ENCODE results near the gene PIP4K2A. TPM values are rescaled to one million over a fixed set of nuclear protein-coding genes. Genes with fewer than 3 reads are reported as not detected.
"Not testable (repeated sequence)": the region's sequence is repeated elsewhere in the genome, so short reads cannot be mapped to it uniquely, and the experiment has no call there.

Gene PIP4K2A
- total and polyA plus RNA-seq, 2 of the 8 experiments (the other 6 are each of a cell fraction or from before 2014, with no cell fraction given): 19.0 to 60.9 TPM

DNA sequence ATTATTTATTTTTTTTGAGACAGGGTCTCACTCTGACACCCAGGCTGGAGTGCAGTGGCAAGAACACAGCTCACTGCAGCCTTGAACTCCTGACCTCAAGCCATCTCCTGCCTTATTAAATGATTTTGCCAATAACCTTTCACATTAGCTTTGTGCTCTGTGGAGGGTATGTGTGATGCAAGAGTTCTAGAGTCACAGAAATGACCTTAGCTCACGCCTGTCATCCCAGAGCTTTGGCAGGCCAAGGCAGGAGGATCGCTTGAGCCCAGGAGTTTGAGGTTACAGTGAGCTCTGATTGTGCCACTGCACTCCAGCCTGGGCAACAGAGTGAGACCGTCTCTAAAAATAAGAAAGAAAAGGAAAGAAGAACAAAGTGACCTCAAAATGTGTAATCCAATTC lies 4.3 kb upstream of the PIP4K2A start:
- CTCF ChIA-PET (ENCODE audit: partially characterized antibody); H3K56ac ChIP-seq (replicated peaks; ENCODE audit: insufficient read length, low read depth, low read length); H4K91ac ChIP-seq (replicated peaks; ENCODE audit: insufficient read length, low read length); H3K4me1 ChIP-seq (replicated peaks in 1 of 4; ENCODE audit: control insufficient read depth in 3 of 4, insufficient read depth in 4 of 4, low read length in 3 of 4); POLR2A ChIA-PET (ENCODE audit: partially characterized antibody); H2BK15ac ChIP-seq (ENCODE audit: low read length); H4K8ac ChIP-seq (ENCODE audit: extremely low read depth, insufficient read depth, low read length); H3K36me3 ChIP-seq (ENCODE audit: control insufficient read depth in 2 of 4, insufficient read depth in 4 of 4, low read length in 3 of 4); H2AK5ac ChIP-seq (ENCODE audit: low read depth, low read length); H3K9me3 ChIP-seq (ENCODE audit: insufficient read depth in 2 of 2, low read depth in 1 of 2, low read length in 1 of 2); H3K27me3 ChIP-seq (replicated peaks in 1 of 4; ENCODE audit: control insufficient read depth in 3 of 4, extremely low read depth in 1 of 4, insufficient read depth in 3 of 4, low read length in 3 of 4); H3K14ac ChIP-seq (ENCODE audit: insufficient read length); H2BK12ac ChIP-seq (ENCODE audit: low read depth, low read length); H2BK5ac ChIP-seq (ENCODE audit: low read depth, low read length); DNase-seq (ENCODE audit: low read depth in 1 of 2, low spot score in 2 of 2); H2BK120ac ChIP-seq (replicated peaks; ENCODE audit: low read depth, low read length); H3K79me2 ChIP-seq (ENCODE audit: control insufficient read depth in 1 of 2, insufficient read depth in 2 of 2, low read length in 2 of 2); H3K23ac ChIP-seq (ENCODE audit: insufficient read length); FAIRE-seq; H2AFZ ChIP-seq (ENCODE audit: low read length); H4K20me1 ChIP-seq (replicated peaks in 1 of 2; ENCODE audit: control insufficient read depth in 1 of 2, insufficient read depth in 2 of 2, low read length in 2 of 2); H2BK20ac ChIP-seq (ENCODE audit: low read length); H3K4me3 ChIP-seq (ENCODE audit: extremely low read depth in 1 of 4, insufficient read depth in 2 of 4, low read depth in 3 of 4, low read length in 4 of 4); H3K9ac ChIP-seq (replicated peaks in 1 of 4; ENCODE audit: extremely low read depth in 1 of 4, low read depth in 3 of 4, low read length in 3 of 4); H3K4me2 ChIP-seq (ENCODE audit: insufficient read depth in 1 of 2, low read depth in 2 of 2, low read length in 2 of 2); H3K27ac ChIP-seq (ENCODE audit: low read depth, low read length); H3K18ac ChIP-seq (ENCODE audit: extremely low read depth, low read length); H4K5ac ChIP-seq (ENCODE audit: insufficient read length, low read depth, low read length); H3K79me1 ChIP-seq (ENCODE audit: low read depth, low read length); H3K4ac ChIP-seq (replicated peaks; ENCODE audit: insufficient read length, low read depth, low read length); H3K23me2 ChIP-seq (ENCODE audit: low read depth, low read length): not testable (repeated sequence)
- WGBS, 2 experiments (ENCODE audit: extremely low coverage in 1 of 2, insufficient coverage in 1 of 2, insufficient read length in 1 of 2, insufficient replicate concordance in 2 of 2, low coverage in 1 of 2, low lambda C conversion rate in 2 of 2, missing lambda C conversion rate in 1 of 2): 88% methylated on average over 3 of the region's 3 CpGs; no CpG with 5 or more reads in 1 of the 2 experiments

All from H1 (cell line).